Measurements from ENCODE around the gene BST2. TPM values are rescaled to one million over a fixed set of nuclear protein-coding genes. Genes with fewer than 3 reads are reported as not detected.
A peak's percentile ranks its signal among the peaks of the same experiment; 100 is the strongest.

The BST2 gene
- total and polyA plus RNA-seq, 9 of the 15 experiments (the other 6 are each of a cell fraction or from before 2014, with no cell fraction given), result 11.2 to 232 (median 151) TPM

DNA sequence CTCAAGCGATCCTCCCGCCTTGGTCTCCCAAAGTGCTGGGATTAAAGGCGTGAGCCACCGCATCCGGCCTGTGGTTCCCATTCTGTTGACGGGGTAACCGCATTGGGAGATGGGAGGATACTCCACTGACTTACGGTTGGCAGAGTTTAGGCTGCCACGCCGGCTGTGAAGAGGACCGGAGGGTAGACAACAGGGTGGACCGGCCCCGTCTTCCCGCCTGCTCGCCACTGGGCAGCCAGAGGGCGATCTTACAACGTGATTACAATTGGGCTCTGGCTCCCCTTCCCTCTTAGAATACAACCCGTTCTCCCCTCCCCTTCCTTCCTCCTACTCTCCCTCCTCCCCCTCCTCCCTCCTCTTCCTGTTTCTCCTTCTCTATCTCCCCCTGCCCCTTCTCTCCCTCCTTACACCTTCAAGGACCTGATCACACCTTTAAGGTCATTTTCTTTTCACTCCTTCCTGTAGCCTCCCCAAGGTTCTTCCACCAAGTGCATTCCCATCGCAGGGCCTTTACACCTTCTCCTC is 10.5 kb downstream of the BST2 start (continued):
- TF ChIP-seq, protein P1, sequence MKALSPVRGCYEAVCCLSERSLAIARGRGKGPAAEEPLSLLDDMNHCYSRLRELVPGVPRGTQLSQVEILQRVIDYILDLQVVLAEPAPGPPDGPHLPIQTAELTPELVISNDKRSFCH (CRISPR knock-in tag; IDR thresholded peaks at IDR 0.05), result no peak
- TF ChIP-seq, protein P1 (tag; IDR thresholded peaks at IDR 0.05), result no peak; the same call in 1 of the 2 replicates
- TF ChIP-seq HDAC8 (tag; IDR thresholded peaks at IDR 0.05) (no peak), BCL6 (CRISPR knock-in tag; IDR thresholded peaks at IDR 0.05) (no peak), ZFP1 (CRISPR knock-in tag; IDR thresholded peaks at IDR 0.05) (no peak), ZBTB43 (CRISPR knock-in tag; IDR thresholded peaks at IDR 0.05) (0 out of 2 replicates have a peak, but pooled peaks have one; percentile 66), MEIS2 (IDR thresholded peaks at IDR 0.05; ENCODE audit: partially characterized antibody) (no peak), TSC22D4 (tag; IDR thresholded peaks at IDR 0.05) (no peak), TFAM (CRISPR knock-in tag; conservative IDR thresholded peaks at IDR 0.05) (no peak)
- TF ChIP-seq, protein P2, sequence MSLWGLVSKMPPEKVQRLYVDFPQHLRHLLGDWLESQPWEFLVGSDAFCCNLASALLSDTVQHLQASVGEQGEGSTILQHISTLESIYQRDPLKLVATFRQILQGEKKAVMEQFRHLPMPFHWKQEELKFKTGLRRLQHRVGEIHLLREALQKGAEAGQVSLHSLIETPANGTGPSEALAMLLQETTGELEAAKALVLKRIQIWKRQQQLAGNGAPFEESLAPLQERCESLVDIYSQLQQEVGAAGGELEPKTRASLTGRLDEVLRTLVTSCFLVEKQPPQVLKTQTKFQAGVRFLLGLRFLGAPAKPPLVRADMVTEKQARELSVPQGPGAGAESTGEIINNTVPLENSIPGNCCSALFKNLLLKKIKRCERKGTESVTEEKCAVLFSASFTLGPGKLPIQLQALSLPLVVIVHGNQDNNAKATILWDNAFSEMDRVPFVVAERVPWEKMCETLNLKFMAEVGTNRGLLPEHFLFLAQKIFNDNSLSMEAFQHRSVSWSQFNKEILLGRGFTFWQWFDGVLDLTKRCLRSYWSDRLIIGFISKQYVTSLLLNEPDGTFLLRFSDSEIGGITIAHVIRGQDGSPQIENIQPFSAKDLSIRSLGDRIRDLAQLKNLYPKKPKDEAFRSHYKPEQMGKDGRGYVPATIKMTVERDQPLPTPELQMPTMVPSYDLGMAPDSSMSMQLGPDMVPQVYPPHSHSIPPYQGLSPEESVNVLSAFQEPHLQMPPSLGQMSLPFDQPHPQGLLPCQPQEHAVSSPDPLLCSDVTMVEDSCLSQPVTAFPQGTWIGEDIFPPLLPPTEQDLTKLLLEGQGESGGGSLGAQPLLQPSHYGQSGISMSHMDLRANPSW (CRISPR knock-in tag; IDR thresholded peaks at IDR 0.05), result no peak
- TF ChIP-seq, protein P3, sequence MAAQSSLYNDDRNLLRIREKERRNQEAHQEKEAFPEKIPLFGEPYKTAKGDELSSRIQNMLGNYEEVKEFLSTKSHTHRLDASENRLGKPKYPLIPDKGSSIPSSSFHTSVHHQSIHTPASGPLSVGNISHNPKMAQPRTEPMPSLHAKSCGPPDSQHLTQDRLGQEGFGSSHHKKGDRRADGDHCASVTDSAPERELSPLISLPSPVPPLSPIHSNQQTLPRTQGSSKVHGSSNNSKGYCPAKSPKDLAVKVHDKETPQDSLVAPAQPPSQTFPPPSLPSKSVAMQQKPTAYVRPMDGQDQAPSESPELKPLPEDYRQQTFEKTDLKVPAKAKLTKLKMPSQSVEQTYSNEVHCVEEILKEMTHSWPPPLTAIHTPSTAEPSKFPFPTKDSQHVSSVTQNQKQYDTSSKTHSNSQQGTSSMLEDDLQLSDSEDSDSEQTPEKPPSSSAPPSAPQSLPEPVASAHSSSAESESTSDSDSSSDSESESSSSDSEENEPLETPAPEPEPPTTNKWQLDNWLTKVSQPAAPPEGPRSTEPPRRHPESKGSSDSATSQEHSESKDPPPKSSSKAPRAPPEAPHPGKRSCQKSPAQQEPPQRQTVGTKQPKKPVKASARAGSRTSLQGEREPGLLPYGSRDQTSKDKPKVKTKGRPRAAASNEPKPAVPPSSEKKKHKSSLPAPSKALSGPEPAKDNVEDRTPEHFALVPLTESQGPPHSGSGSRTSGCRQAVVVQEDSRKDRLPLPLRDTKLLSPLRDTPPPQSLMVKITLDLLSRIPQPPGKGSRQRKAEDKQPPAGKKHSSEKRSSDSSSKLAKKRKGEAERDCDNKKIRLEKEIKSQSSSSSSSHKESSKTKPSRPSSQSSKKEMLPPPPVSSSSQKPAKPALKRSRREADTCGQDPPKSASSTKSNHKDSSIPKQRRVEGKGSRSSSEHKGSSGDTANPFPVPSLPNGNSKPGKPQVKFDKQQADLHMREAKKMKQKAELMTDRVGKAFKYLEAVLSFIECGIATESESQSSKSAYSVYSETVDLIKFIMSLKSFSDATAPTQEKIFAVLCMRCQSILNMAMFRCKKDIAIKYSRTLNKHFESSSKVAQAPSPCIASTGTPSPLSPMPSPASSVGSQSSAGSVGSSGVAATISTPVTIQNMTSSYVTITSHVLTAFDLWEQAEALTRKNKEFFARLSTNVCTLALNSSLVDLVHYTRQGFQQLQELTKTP (IDR thresholded peaks at IDR 0.05; ENCODE audit: low read depth in 1 of 2, partially characterized antibody in 2 of 2), result peak; percentile 79 to 80
- TF ChIP-seq, protein P4, sequence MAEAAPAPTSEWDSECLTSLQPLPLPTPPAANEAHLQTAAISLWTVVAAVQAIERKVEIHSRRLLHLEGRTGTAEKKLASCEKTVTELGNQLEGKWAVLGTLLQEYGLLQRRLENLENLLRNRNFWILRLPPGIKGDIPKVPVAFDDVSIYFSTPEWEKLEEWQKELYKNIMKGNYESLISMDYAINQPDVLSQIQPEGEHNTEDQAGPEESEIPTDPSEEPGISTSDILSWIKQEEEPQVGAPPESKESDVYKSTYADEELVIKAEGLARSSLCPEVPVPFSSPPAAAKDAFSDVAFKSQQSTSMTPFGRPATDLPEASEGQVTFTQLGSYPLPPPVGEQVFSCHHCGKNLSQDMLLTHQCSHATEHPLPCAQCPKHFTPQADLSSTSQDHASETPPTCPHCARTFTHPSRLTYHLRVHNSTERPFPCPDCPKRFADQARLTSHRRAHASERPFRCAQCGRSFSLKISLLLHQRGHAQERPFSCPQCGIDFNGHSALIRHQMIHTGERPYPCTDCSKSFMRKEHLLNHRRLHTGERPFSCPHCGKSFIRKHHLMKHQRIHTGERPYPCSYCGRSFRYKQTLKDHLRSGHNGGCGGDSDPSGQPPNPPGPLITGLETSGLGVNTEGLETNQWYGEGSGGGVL (CRISPR knock-in tag; IDR thresholded peaks at IDR 0.05), result no peak
- TF ChIP-seq, protein P5, sequence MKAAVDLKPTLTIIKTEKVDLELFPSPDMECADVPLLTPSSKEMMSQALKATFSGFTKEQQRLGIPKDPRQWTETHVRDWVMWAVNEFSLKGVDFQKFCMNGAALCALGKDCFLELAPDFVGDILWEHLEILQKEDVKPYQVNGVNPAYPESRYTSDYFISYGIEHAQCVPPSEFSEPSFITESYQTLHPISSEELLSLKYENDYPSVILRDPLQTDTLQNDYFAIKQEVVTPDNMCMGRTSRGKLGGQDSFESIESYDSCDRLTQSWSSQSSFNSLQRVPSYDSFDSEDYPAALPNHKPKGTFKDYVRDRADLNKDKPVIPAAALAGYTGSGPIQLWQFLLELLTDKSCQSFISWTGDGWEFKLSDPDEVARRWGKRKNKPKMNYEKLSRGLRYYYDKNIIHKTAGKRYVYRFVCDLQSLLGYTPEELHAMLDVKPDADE (conservative IDR thresholded peaks at IDR 0.05; ENCODE audit: control insufficient read depth, low read depth, low read length), result 0 out of 2 replicates have a peak, but pooled peaks have one; percentile 27
